NB4 (cell line): ENCODE results near the gene NFATC1.

Source experiments
- DNase-seq: peaks from one replicate; pipeline ENCODE4 v3.0.0; 2010; ENCODE audit warnings: low read depth
- H3K4me3 ChIP-seq: one replicate; pipeline ENCODE4 v1.5.1; 2011; ENCODE audit warnings: mild to moderate bottlenecking, low read depth, low read length, moderate library complexity
- MYC ChIP-seq: IDR thresholded peaks from 2 replicates; pipeline ENCODE4 v1.6.1; 2011; ENCODE audit warnings: low read depth, low read length
- POLR2A ChIP-seq: IDR thresholded peaks from 2 replicates; pipeline ENCODE4 v1.6.1; 2011; ENCODE audit warnings: mild to moderate bottlenecking; ENCODE audit not compliant: insufficient read length; ENCODE audit errors: extremely low read depth
- TF ChIP-seq, protein P1 (sequence below): IDR thresholded peaks from one replicate; pipeline ENCODE4 v1.5.1; 2012; ENCODE audit warnings: low read depth, low read length
- TF ChIP-seq, protein P2 (sequence below): IDR thresholded peaks from 2 replicates; pipeline ENCODE4 v1.6.1; 2011; ENCODE audit warnings: low read depth, low read length

NFATC1 gene

DNA sequence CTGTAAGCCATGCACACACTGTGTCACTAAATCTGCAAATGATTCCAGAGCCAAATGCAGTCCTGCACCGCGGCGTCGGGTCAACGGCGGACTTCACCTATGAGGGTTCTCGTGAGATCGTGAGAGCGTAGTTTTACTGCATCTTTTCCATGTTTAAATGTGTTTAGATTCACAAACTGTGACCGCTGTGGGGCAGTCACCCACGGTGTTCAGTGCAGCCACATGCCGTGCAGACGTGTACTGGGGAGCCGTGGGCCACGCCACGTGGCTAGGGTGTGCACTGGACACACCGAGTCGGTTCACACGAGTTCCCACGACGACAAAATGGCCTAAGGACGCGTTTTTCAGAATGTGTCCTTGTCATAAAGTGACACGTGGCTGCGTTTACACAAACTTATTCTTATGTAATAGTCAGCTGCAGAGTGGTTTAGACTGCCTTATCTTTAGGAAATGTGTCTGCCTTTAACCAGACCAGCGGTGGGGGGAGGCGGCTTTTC is 34.1 kb downstream of the NFATC1 start:
- no peak overlapping the region for H3K4me3 ChIP-seq
- DNase-seq, result peak; percentile 56
- TF ChIP-seq POLR2A, result no peak
- TF ChIP-seq, protein P1, sequence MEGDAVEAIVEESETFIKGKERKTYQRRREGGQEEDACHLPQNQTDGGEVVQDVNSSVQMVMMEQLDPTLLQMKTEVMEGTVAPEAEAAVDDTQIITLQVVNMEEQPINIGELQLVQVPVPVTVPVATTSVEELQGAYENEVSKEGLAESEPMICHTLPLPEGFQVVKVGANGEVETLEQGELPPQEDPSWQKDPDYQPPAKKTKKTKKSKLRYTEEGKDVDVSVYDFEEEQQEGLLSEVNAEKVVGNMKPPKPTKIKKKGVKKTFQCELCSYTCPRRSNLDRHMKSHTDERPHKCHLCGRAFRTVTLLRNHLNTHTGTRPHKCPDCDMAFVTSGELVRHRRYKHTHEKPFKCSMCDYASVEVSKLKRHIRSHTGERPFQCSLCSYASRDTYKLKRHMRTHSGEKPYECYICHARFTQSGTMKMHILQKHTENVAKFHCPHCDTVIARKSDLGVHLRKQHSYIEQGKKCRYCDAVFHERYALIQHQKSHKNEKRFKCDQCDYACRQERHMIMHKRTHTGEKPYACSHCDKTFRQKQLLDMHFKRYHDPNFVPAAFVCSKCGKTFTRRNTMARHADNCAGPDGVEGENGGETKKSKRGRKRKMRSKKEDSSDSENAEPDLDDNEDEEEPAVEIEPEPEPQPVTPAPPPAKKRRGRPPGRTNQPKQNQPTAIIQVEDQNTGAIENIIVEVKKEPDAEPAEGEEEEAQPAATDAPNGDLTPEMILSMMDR, result no peak
- TF ChIP-seq MYC, result peak; percentile 91
- TF ChIP-seq, protein P2, sequence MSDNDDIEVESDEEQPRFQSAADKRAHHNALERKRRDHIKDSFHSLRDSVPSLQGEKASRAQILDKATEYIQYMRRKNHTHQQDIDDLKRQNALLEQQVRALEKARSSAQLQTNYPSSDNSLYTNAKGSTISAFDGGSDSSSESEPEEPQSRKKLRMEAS, result peak; percentile 93

DNA sequence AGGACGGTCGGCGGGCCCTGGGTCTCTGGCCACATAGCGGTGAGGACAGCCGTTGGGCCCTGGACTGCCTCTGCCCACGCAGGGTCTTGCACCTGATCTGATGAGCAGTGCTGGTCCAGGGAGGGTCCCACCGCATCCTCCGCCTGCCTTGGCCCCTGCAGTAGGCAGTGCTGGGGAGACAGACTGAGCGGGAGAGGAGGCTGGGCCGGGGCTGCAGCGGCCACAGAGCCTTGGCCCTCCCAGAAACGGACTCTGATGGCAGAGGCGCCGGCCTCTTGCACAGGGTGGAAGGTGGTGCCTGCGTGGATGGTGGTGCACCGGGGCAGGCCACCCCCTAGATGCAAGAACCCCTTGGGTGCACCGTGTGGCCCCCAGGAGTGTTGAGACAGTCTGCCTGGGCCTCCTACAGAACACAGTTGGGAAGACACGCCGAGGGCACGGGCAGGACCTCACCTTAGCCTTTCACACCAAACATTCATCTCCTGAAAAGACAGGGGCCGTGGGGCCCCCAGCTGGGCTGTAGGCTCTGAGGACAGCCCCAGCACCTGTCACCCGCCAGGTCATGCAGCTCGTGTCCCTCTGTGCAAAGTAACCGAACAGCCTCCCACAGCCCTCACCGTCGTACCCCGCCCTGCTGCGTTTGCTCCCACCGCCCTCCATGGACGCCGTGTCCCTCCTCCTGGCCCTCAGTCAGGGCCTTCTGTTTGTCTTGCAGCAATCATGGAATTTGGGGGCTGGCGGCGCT is 36.8 kb downstream of the NFATC1 start:
- no peak overlapping the region for H3K4me3 ChIP-seq
- TF ChIP-seq POLR2A (no peak), MYC (no peak)
- TF ChIP-seq, protein P2, result no peak
- TF ChIP-seq, protein P1, result no peak
- DNase-seq, result no peak

DNA sequence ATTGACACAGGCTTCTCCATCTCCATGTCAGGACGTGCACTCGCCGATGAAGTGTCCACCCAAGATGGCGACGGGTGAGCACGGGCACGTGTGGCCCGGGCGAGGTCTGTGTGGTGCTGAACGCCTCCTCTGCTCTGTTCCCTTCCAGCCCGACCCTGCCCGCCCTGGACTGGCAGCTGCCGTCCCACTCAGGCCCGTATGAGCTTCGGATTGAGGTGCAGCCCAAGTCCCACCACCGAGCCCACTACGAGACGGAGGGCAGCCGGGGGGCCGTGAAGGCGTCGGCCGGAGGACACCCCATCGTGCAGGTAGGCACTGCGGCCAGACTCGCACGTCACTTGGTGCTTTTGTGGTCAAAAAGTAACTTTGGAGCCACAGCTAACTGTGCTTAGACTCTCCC is 37.7 kb downstream of the NFATC1 start:
- no peak overlapping the region for H3K4me3 ChIP-seq
- DNase-seq, result no peak
- TF ChIP-seq, protein P1, result no peak

DNA sequence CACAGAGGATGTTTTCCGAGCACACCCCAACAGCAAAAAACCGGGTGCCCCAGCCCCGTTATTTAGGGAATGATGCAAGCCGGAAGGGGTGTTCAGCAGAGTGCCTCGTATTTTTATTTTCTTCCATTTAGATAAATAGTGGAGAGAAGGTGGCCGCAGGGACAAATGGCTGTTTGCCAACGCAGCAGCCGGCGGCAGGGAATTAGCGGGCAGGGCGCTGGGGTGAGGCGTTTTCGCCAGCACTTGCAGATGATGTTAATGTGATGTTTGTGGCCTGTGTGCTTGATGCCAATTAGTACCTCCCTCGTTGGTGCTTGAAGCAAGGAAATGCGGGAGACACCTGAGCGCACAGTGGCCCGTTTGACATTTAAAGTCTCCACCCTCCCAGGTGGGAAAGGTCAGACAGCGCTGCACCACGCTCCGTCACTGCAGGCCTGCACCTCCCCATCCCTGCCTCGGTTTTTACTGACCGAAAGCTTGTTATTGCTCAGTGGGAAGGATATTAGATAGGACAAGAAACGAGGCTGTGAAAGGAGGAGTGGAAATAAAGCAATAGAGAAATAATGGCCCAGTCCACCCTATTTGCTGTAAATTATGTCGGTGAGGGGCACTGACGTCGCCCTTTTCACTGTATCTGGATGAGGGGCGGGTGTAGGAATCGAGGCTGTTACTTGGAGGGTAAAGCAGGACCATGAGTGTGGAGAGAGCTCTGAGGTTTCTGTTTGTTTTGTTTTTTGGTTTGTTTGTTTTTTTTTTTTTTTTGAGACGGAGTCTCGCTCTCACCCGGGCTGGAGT is 39.1 kb downstream of the NFATC1 start:
- no peak for DNase-seq
- H3K4me3 ChIP-seq, result no peak overlapping the region
- TF ChIP-seq, protein P2, result no peak
- TF ChIP-seq MYC, result no peak
- TF ChIP-seq, protein P1, result no peak

DNA sequence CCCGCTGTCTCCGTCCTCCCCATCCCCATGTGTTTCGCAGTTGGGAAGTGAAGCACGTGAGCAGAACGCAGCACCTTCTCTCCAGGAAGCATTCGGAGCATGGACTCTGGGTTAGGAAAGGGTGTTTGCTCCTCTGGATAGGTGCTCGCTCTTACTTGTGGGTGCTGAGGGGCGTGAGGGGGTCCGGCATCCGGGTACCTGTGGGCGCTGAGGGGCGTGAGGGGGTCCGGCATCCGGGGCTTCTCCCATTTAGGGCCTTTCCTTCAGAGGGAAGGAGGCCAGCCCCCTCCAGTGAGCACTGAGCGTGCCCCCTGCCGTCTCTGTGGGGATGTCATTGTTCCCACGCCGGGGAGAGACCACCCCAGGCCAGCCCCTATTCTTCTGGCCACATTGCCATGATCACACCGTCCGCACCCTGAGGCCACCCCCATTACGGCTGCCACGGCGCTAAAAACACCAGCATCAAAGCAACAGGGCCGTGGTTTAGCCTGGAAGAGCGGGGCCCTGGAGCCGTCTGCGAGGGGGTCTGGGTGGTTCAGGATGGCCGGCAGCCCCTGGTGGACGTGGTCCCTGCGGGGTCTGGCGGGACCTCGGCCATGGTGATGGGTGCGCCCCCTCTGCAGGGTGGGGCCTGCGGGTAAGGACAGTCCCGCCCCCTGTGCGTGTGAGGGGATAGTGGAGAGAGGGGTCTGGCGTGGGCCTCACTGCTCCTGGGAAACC is 41.0 kb downstream of the NFATC1 start:
- no peak overlapping the region for H3K4me3 ChIP-seq
- DNase-seq, result no peak
- TF ChIP-seq MYC, result no peak
- no peak for TF ChIP-seq POLR2A
- TF ChIP-seq, protein P2, result no peak
- TF ChIP-seq, protein P1, result no peak
